ENCODE data around the gene TMPRSS13. TPM values are rescaled to one million over a fixed set of nuclear protein-coding genes. Genes with fewer than 3 reads are reported as not detected.

Gene TMPRSS13
- total RNA-seq, 1 donor from 2014 or later: not detected

GRCh38 chr11:117973503-117973860 lies 44.3 kb upstream of the TMPRSS13 start:
- no peak for TF ChIP-seq CTCF (IDR thresholded peaks at IDR 0.05)
- Mint-ChIP-seq H3K27me3 (ENCODE audit: low read depth) (peaks cover 5% of the 10 kb centered on the region), H3K9me3 (ENCODE audit: low read depth) (no peaks in the 10 kb centered on the region), H3K36me3 (ENCODE audit: low read depth) (no peaks in the 10 kb centered on the region), H3K27ac (ENCODE audit: unreplicated experiment) (no peak overlapping the region), H3K4me3 (ENCODE audit: unreplicated experiment) (no peak overlapping the region), H3K4me1 (ENCODE audit: low read depth) (peaks cover 9% of the 10 kb centered on the region)
- DNase-seq (ENCODE audit: low spot score): no peak

- no peak for TF ChIP-seq CTCF (IDR thresholded peaks at IDR 0.05)
- no peak for DNase-seq (ENCODE audit: low spot score)
- no peak overlapping the region for H3K27ac Mint-ChIP-seq (ENCODE audit: unreplicated experiment)
- H3K36me3 Mint-ChIP-seq (ENCODE audit: low read depth): no peaks in the 10 kb centered on the region
- peaks cover 9% of the 10 kb centered on the region for H3K4me1 Mint-ChIP-seq (ENCODE audit: low read depth)
- H3K4me3 Mint-ChIP-seq (ENCODE audit: unreplicated experiment): no peak overlapping the region
- peaks cover 5% of the 10 kb centered on the region for H3K27me3 Mint-ChIP-seq (ENCODE audit: low read depth)
- H3K9me3 Mint-ChIP-seq (ENCODE audit: low read depth): no peaks in the 10 kb centered on the region
Observed at GRCh38 chr11:117972629-117973502, 43.7 kb upstream of the TMPRSS13 start.

GRCh38 chr11:117972044-117972443 lies 42.8 kb upstream of the TMPRSS13 start:
- H3K9me3 Mint-ChIP-seq (ENCODE audit: low read depth): no peaks in the 10 kb centered on the region
- H3K27me3 Mint-ChIP-seq (ENCODE audit: low read depth): peaks cover 5% of the 10 kb centered on the region
- H3K4me3 Mint-ChIP-seq (ENCODE audit: unreplicated experiment): no peak overlapping the region
- no peak for DNase-seq (ENCODE audit: low spot score)
- H3K36me3 Mint-ChIP-seq (ENCODE audit: low read depth): no peaks in the 10 kb centered on the region
- peaks cover 9% of the 10 kb centered on the region for H3K4me1 Mint-ChIP-seq (ENCODE audit: low read depth)
- no peak overlapping the region for H3K27ac Mint-ChIP-seq (ENCODE audit: unreplicated experiment)
- TF ChIP-seq CTCF (IDR thresholded peaks at IDR 0.05): no peak

- H3K9me3 Mint-ChIP-seq (ENCODE audit: low read depth): no peaks in the 10 kb centered on the region
- TF ChIP-seq CTCF (IDR thresholded peaks at IDR 0.05): no peak
- no peaks in the 10 kb centered on the region for H3K36me3 Mint-ChIP-seq (ENCODE audit: low read depth)
- no peak for DNase-seq (ENCODE audit: low spot score)
- no peak overlapping the region for H3K27ac Mint-ChIP-seq (ENCODE audit: unreplicated experiment)
- H3K27me3 Mint-ChIP-seq (ENCODE audit: low read depth): peaks cover 5% of the 10 kb centered on the region
- peaks cover 9% of the 10 kb centered on the region for H3K4me1 Mint-ChIP-seq (ENCODE audit: low read depth)
- no peak overlapping the region for H3K4me3 Mint-ChIP-seq (ENCODE audit: unreplicated experiment)
Observed at GRCh38 chr11:117970400-117971024, 41.3 kb upstream of the TMPRSS13 start.

- DNase-seq (ENCODE audit: low spot score): no peak
- TF ChIP-seq CTCF (IDR thresholded peaks at IDR 0.05): no peak
- H3K4me1 Mint-ChIP-seq (ENCODE audit: low read depth): peaks cover 9% of the 10 kb centered on the region
- no peak overlapping the region for H3K27ac Mint-ChIP-seq (ENCODE audit: unreplicated experiment)
- no peak overlapping the region for H3K4me3 Mint-ChIP-seq (ENCODE audit: unreplicated experiment)
- peaks cover 5% of the 10 kb centered on the region for H3K27me3 Mint-ChIP-seq (ENCODE audit: low read depth)
- H3K9me3 Mint-ChIP-seq (ENCODE audit: low read depth): no peaks in the 10 kb centered on the region
- no peaks in the 10 kb centered on the region for H3K36me3 Mint-ChIP-seq (ENCODE audit: low read depth)
Observed at GRCh38 chr11:117969160-117969991, 40.2 kb upstream of the TMPRSS13 start.

Data from chondrocyte (in vitro differentiated cells).